ENCODE measurements around the gene PARM1. TPM values are rescaled to one million over a fixed set of nuclear protein-coding genes. Genes with fewer than 3 reads are reported as not detected.

PARM1 gene
- total RNA-seq, 1 experiment from 2014 or later: 65.0 TPM

DNA sequence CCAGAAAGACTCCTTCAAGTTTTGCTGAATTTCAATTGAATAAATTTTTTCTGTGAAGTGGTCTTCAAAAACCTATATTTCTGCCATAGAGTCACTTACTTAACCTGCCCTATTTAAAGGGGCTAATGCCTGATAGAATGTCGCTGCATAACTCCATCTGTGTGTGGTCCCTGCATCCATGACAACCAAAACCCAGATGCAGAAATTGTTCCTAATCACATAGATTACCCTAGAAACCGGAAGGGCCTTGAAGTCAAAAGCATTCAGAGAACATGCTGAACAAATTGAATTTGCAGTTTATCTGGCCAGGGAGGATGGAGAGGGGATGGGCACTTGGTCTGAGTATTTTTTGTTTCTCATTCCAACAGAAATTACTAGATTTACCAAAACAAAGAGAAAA lies 1.5 kb upstream of the PARM1 start:
- Histone ChIP-seq H3K27me3 (ENCODE audit: low read length) (no peaks in the 10 kb centered on the region), H3K4me1 (ENCODE audit: low read length) (peaks cover 72% of the 10 kb centered on the region), H2AFZ (ENCODE audit: low read length) (peak overlapping the region; percentile 8; the same call in 1 of the 2 replicates), H3K9me2 (replicated peaks; ENCODE audit: insufficient read depth, low read length) (no peaks in the 10 kb centered on the region), H3K79me2 (ENCODE audit: low read length) (peaks cover 28% of the 10 kb centered on the region), H3K9ac (ENCODE audit: low read length) (peak overlapping the region; percentile 37), H3K36me3 (ENCODE audit: insufficient read depth, low read length) (0 out of 2 replicates have a peak, but pooled peaks cover 5% of the 10 kb centered on the region), H3K4me2 (ENCODE audit: low read depth, low read length, poor library complexity, severe bottlenecking) (peak overlapping the region; percentile 78), H3K9me3 (ENCODE audit: low read length) (no peaks in the 10 kb centered on the region), H4K20me1 (ENCODE audit: insufficient read depth, low read depth, low read length) (no peaks in the 10 kb centered on the region), H3K27ac (ENCODE audit: low read length) (peak overlapping the region; percentile 97), H3K4me3 (ENCODE audit: low read length) (0 out of 2 replicates have a peak overlapping the region, but pooled peaks have one; percentile 2)
- peak; percentile 57 for DNase-seq

DNA sequence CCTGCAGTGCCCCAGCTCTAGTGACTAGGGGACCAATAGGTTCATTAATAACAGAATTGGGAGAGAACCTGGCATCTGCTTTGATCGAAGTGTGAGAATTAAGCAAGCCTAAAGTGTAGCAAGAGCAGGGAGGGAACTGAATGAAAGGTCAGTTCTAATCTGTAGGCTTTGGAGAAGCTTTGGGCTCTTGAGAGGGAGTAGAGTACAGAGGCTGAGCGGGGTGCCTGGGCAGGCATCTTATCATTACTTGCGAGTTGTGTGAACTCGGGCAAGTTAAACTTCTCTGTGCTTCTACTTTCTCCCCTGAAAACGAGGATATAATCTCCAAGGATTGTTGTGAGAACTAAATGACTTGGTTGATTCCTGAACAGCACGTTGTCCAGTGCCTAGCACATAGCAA lies 906 bp upstream of the PARM1 start:
- no peaks in the 10 kb centered on the region for H3K9me3 ChIP-seq (ENCODE audit: low read length)
- H3K4me1 ChIP-seq (ENCODE audit: low read length): peaks cover 76% of the 10 kb centered on the region
- H3K36me3 ChIP-seq (ENCODE audit: insufficient read depth, low read length): 0 out of 2 replicates have a peak, but pooled peaks cover 5% of the 10 kb centered on the region
- H4K20me1 ChIP-seq (ENCODE audit: insufficient read depth, low read depth, low read length): peaks cover 3% of the 10 kb centered on the region; the same call in 1 of the 2 replicates
- peak overlapping the region; percentile 97 for H3K27ac ChIP-seq (ENCODE audit: low read length)
- H3K9ac ChIP-seq (ENCODE audit: low read length): no peak overlapping the region
- H3K4me3 ChIP-seq (ENCODE audit: low read length): no peak overlapping the region
- peak overlapping the region; percentile 8; the same call in 1 of the 2 replicates for H2AFZ ChIP-seq (ENCODE audit: low read length)
- peaks cover 33% of the 10 kb centered on the region for H3K79me2 ChIP-seq (ENCODE audit: low read length)
- DNase-seq: no peak
- no peaks in the 10 kb centered on the region for H3K27me3 ChIP-seq (ENCODE audit: low read length)
- H3K4me2 ChIP-seq (ENCODE audit: low read depth, low read length, poor library complexity, severe bottlenecking): peak overlapping the region; percentile 78
- H3K9me2 ChIP-seq (replicated peaks; ENCODE audit: insufficient read depth, low read length): no peaks in the 10 kb centered on the region

DNA sequence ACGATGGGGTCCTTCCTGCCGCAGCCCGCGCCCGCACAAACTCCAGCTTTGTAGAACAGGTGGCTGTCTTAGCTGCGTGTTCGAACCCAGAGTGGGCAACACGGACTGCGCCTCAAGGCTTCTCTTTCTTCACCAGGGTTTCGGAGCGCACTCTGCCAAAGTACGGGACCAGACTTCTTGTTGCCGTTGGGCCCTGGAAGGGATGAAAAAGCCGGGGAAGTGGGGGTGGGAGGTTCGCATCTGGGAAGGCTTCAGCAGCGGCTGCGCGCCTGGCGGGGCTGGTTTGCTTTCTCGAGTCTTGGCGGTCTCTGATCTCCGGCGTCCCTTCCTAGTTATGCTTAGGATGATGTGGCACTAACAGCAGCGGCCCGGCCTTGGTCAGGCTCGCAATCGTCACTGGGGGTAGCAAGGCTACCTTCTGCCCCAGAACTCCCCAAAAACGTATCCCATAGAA lies 673 bp downstream of the PARM1 start:
- H3K27ac ChIP-seq (ENCODE audit: low read length): peak overlapping the region; percentile 81
- H3K27me3 ChIP-seq (ENCODE audit: low read length): no peaks in the 10 kb centered on the region
- peaks cover 81% of the 10 kb centered on the region for H3K4me1 ChIP-seq (ENCODE audit: low read length)
- H3K4me2 ChIP-seq (ENCODE audit: low read depth, low read length, poor library complexity, severe bottlenecking): peak overlapping the region; percentile 78
- no peaks in the 10 kb centered on the region for H3K9me2 ChIP-seq (replicated peaks; ENCODE audit: insufficient read depth, low read length)
- H3K4me3 ChIP-seq (ENCODE audit: low read length): peak overlapping the region; percentile 80
- peak overlapping the region; percentile 71; the same call in 1 of the 2 replicates for H2AFZ ChIP-seq (ENCODE audit: low read length)
- H3K9me3 ChIP-seq (ENCODE audit: low read length): no peaks in the 10 kb centered on the region
- peaks cover 49% of the 10 kb centered on the region for H3K79me2 ChIP-seq (ENCODE audit: low read length)
- 0 out of 2 replicates have a peak, but pooled peaks cover 5% of the 10 kb centered on the region for H3K36me3 ChIP-seq (ENCODE audit: insufficient read depth, low read length)
- DNase-seq: peak; percentile 71
- H4K20me1 ChIP-seq (ENCODE audit: insufficient read depth, low read depth, low read length): peaks cover 10% of the 10 kb centered on the region
- H3K9ac ChIP-seq (ENCODE audit: low read length): peak overlapping the region; percentile 83

DNA sequence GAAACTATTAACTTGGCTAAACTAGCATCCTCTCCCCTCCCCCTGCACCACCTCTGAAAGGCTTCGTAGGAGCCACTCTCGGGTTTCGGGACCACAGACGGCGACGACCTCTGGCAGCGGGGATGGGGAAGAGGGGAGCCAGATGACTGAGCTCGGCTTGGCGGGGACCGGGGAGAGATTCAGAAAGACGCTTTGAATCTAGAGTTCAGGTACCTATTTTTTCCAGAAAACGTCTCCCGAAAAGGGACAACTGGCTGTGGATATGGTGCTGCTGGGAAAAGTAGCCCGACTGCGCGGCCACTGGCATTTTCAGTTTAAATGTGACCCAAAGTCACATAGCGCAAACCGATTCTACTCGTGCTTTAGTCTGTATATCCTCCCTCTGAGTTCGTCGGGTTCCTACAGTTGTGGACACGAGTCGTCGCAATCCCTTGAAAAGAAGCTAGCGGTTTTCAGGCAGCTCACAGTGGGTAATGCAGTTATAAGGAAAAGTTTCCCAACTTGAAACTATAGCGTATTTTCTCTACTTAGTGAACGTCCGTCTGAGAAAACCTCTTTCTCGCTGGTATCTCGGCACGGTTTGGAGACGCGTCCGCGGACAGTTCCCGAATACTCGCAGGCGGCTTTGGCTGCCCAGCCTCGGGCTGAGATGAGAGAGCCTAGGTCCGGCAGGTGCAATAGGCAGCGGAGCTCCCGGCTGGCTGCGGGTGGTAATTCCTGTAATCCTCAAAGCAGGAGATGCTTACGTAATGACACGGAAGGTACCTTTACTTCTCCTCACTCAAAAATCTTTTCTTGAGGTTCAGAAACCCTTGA lies 1.3 kb downstream of the PARM1 start:
- H3K4me2 ChIP-seq (ENCODE audit: low read depth, low read length, poor library complexity, severe bottlenecking): peak overlapping the region; percentile 78
- H2AFZ ChIP-seq (ENCODE audit: low read length): no peak overlapping the region

DNA sequence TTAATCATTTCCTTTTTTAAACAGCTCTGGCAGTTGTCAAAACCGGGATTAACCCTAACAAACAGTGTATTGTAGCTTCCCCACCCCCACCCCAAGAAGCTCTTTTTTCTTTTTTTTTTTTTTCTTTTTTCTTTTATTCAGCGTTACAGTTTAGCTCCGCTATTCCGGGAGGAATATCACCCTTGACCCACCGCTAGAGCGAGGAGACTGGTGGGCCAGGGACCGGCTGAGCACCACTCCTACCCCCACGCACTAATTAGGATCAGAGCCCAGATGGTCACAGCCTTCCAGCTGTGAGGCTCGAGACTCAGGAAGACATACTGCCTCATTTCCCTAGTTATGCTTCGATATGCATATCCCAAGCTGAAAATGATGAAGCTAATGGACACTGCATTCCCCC lies 2.0 kb downstream of the PARM1 start:
- no peaks in the 10 kb centered on the region for H3K9me2 ChIP-seq (replicated peaks; ENCODE audit: insufficient read depth, low read length)
- no peak overlapping the region for H2AFZ ChIP-seq (ENCODE audit: low read length)
- peaks cover 10% of the 10 kb centered on the region for H4K20me1 ChIP-seq (ENCODE audit: insufficient read depth, low read depth, low read length)
- peak overlapping the region; percentile 78 for H3K4me2 ChIP-seq (ENCODE audit: low read depth, low read length, poor library complexity, severe bottlenecking)
- no peaks in the 10 kb centered on the region for H3K27me3 ChIP-seq (ENCODE audit: low read length)
- H3K79me2 ChIP-seq (ENCODE audit: low read length): peaks cover 62% of the 10 kb centered on the region
- H3K9me3 ChIP-seq (ENCODE audit: low read length): no peaks in the 10 kb centered on the region
- peaks cover 8% of the 10 kb centered on the region for H3K36me3 ChIP-seq (ENCODE audit: insufficient read depth, low read length)
- H3K9ac ChIP-seq (ENCODE audit: low read length): peak overlapping the region; percentile 83; the same call in 1 of the 2 replicates
- no peak for DNase-seq
- peaks cover 81% of the 10 kb centered on the region for H3K4me1 ChIP-seq (ENCODE audit: low read length)
- peak overlapping the region; percentile 80 for H3K4me3 ChIP-seq (ENCODE audit: low read length)
- peak overlapping the region; percentile 81 for H3K27ac ChIP-seq (ENCODE audit: low read length)

More for the DNA sequence above, 1.3 kb downstream of the PARM1 start:
- peaks cover 55% of the 10 kb centered on the region for H3K79me2 ChIP-seq (ENCODE audit: low read length)
- no peaks in the 10 kb centered on the region for H3K9me2 ChIP-seq (replicated peaks; ENCODE audit: insufficient read depth, low read length)
- DNase-seq: peak; percentile 58
- H3K4me3 ChIP-seq (ENCODE audit: low read length): peak overlapping the region; percentile 80
- H3K27ac ChIP-seq (ENCODE audit: low read length): peak overlapping the region; percentile 81
- 0 out of 2 replicates have a peak, but pooled peaks cover 5% of the 10 kb centered on the region for H3K36me3 ChIP-seq (ENCODE audit: insufficient read depth, low read length)
- peaks cover 81% of the 10 kb centered on the region for H3K4me1 ChIP-seq (ENCODE audit: low read length)
- H3K9me3 ChIP-seq (ENCODE audit: low read length): no peaks in the 10 kb centered on the region
- H4K20me1 ChIP-seq (ENCODE audit: insufficient read depth, low read depth, low read length): peaks cover 10% of the 10 kb centered on the region
- H3K9ac ChIP-seq (ENCODE audit: low read length): peak overlapping the region; percentile 83
- H3K27me3 ChIP-seq (ENCODE audit: low read length): no peaks in the 10 kb centered on the region

DNA sequence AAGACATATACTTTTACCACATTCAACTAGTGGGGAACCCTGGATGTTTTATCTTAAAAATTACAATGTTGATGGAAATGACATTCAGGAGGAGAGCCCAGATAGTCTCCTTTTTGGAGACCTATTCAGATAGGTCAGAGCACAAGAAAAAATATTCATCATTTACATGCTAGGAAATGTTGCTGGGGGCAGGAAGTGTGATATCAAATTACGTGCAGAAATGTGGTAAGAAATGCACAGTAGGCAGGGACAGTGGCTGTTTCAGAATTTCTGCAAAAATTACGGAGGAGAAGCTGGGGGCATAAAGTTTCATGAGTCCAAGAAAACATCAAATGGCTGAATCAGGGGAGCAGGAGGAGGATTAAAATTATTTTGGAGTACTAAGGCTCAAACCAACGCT lies 8.2 kb downstream of the PARM1 start:
- no peaks in the 10 kb centered on the region for H3K9me3 ChIP-seq (ENCODE audit: low read length)
- no peaks in the 10 kb centered on the region for H3K9me2 ChIP-seq (replicated peaks; ENCODE audit: insufficient read depth, low read length)
- H3K4me2 ChIP-seq (ENCODE audit: low read depth, low read length, poor library complexity, severe bottlenecking): peak overlapping the region; percentile 65
- peak overlapping the region; percentile 25; the same call in 1 of the 2 replicates for H3K4me3 ChIP-seq (ENCODE audit: low read length)
- peaks cover 30% of the 10 kb centered on the region for H3K36me3 ChIP-seq (ENCODE audit: insufficient read depth, low read length)
- H3K9ac ChIP-seq (ENCODE audit: low read length): peak overlapping the region; percentile 27; the same call in 1 of the 2 replicates
- peak; percentile 63 for DNase-seq
- H2AFZ ChIP-seq (ENCODE audit: low read length): no peak overlapping the region
- H3K27me3 ChIP-seq (ENCODE audit: low read length): no peaks in the 10 kb centered on the region
- peaks cover 97% of the 10 kb centered on the region for H3K79me2 ChIP-seq (ENCODE audit: low read length)
- peaks cover 75% of the 10 kb centered on the region for H3K4me1 ChIP-seq (ENCODE audit: low read length)
- H3K27ac ChIP-seq (ENCODE audit: low read length): peak overlapping the region; percentile 50
- H4K20me1 ChIP-seq (ENCODE audit: insufficient read depth, low read depth, low read length): peaks cover 21% of the 10 kb centered on the region

DNA sequence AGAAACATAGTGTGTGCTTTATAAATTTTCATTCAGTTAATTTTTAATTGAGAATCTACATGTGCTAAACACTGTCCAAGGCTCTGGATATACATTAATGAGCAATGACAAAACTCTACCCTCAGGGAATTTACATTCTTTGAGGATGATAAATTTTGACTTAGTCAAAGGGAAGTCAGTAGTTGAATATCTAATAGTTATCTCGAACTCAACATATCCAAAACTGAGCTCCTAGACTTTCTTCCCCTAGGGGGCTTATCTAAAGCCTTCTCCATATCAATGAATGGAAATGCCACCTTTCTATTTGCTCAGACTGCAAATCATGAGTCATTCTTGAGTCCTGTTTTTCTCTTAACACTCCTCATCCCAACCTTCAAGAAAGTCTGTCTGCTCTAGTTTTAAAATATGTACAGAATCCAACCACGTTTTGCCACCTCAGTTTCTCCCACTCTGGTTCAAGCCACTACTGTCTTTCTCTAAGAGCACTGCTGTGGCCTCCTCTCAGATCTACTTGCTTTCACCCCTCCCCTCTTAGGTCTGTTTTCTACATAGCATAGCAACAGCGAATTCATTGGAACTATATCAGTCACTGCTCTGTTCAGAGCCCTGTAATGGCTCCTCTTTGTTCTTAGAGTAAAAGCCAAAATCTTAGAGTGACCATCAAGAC lies 9.5 kb downstream of the PARM1 start:
- no peak overlapping the region for H2AFZ ChIP-seq (ENCODE audit: low read length)
- no peak for DNase-seq
- no peak overlapping the region for H3K9ac ChIP-seq (ENCODE audit: low read length)
- H4K20me1 ChIP-seq (ENCODE audit: insufficient read depth, low read depth, low read length): peaks cover 14% of the 10 kb centered on the region
- H3K27ac ChIP-seq (ENCODE audit: low read length): peak overlapping the region; percentile 31; the same call in 1 of the 2 replicates
- peaks cover 100% of the 10 kb centered on the region for H3K79me2 ChIP-seq (ENCODE audit: low read length)
- peaks cover 66% of the 10 kb centered on the region for H3K4me1 ChIP-seq (ENCODE audit: low read length)
- H3K9me2 ChIP-seq (replicated peaks; ENCODE audit: insufficient read depth, low read length): no peaks in the 10 kb centered on the region; the same call in 1 of the 2 replicates
- H3K36me3 ChIP-seq (ENCODE audit: insufficient read depth, low read length): peaks cover 40% of the 10 kb centered on the region
- no peak overlapping the region for H3K4me2 ChIP-seq (ENCODE audit: low read depth, low read length, poor library complexity, severe bottlenecking)
- no peaks in the 10 kb centered on the region for H3K27me3 ChIP-seq (ENCODE audit: low read length)
- no peak overlapping the region for H3K4me3 ChIP-seq (ENCODE audit: low read length)
- H3K9me3 ChIP-seq (ENCODE audit: low read length): no peaks in the 10 kb centered on the region

DNA sequence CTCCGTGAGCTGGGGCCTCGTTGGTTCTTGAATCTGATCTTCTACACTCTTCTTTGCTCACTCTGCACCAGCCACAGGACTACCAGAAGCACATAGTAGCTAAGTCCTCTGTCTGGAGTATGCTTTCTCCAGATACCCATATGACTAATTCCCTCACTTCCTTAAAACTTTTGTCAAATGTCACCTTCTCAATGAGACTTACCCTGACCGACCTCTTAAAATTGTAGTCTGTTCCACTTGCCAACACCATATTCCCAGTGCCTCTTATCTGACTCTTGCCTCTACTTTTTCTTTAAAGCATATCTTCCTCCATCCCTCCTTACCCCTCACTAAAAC lies 10.0 kb downstream of the PARM1 start:
- Histone ChIP-seq H3K27ac (ENCODE audit: low read length) (peak overlapping the region; percentile 31), H3K4me3 (ENCODE audit: low read length) (no peak overlapping the region), H3K9me3 (ENCODE audit: low read length) (no peaks in the 10 kb centered on the region), H2AFZ (ENCODE audit: low read length) (no peak overlapping the region), H3K9ac (ENCODE audit: low read length) (no peak overlapping the region), H3K79me2 (ENCODE audit: low read length) (peaks cover 99% of the 10 kb centered on the region), H3K36me3 (ENCODE audit: insufficient read depth, low read length) (peaks cover 40% of the 10 kb centered on the region), H3K9me2 (replicated peaks; ENCODE audit: insufficient read depth, low read length) (no peaks in the 10 kb centered on the region; the same call in 1 of the 2 replicates), H3K27me3 (ENCODE audit: low read length) (no peaks in the 10 kb centered on the region), H4K20me1 (ENCODE audit: insufficient read depth, low read depth, low read length) (peaks cover 11% of the 10 kb centered on the region; the same call in 1 of the 2 replicates), H3K4me1 (ENCODE audit: low read length) (peaks cover 61% of the 10 kb centered on the region), H3K4me2 (ENCODE audit: low read depth, low read length, poor library complexity, severe bottlenecking) (no peak overlapping the region)
- DNase-seq: no peak
